Loucy (cell line): ENCODE data around the gene CUX1.

Source experiments
- H2AFZ ChIP-seq: fragments of 200-600 bp; sonication (generic); 2 replicates; pipeline ENCODE4 v1.6.0; 2016; ENCODE audit warnings: antibody characterized with exemption, mild to moderate bottlenecking, low read length, moderate library complexity
- H3F3A ChIP-seq: fragments of 200-600 bp; 2 replicates; pipeline ENCODE4 v1.6.0; 2016; ENCODE audit warnings: antibody characterized with exemption, low read depth, mild to moderate bottlenecking
- H3K27me3 ChIP-seq: fragments of 200-600 bp; sonication (generic); 2 replicates; pipeline ENCODE4 v1.6.1; 2014; ENCODE audit warnings: low read length, mild to moderate bottlenecking; ENCODE audit not compliant: insufficient read depth, poor library complexity, severe bottlenecking
- H3K36me3 ChIP-seq: fragments of 200-600 bp; sonication (generic); 2 replicates; pipeline ENCODE4 v1.6.1; 2016; ENCODE audit warnings: low read length; ENCODE audit not compliant: insufficient read depth
- H3K4me1 ChIP-seq: fragments of 200-600 bp; sonication (generic); 2 replicates; pipeline ENCODE4 v1.5.1; 2014; ENCODE audit warnings: low read length, mild to moderate bottlenecking; ENCODE audit not compliant: insufficient read depth, poor library complexity, severe bottlenecking
- H3K4me2 ChIP-seq: fragments of 200-600 bp; sonication (generic); 2 replicates; pipeline ENCODE4 v1.6.0; 2014; ENCODE audit warnings: antibody characterized with exemption, low read length, low read depth, mild to moderate bottlenecking; ENCODE audit not compliant: poor library complexity, severe bottlenecking
- H3K4me3 ChIP-seq: fragments of 200-600 bp; sonication (generic); 2 replicates; pipeline ENCODE4 v1.5.1; 2014; ENCODE audit warnings: low read length, mild to moderate bottlenecking, mixed read lengths; ENCODE audit not compliant: poor library complexity, severe bottlenecking
- H3K79me2 ChIP-seq: fragments of 200-600 bp; sonication (generic); 2 replicates; pipeline ENCODE4 v1.6.1; 2014; ENCODE audit warnings: low read length; ENCODE audit not compliant: insufficient read depth
- H3K9ac ChIP-seq: fragments of 200-600 bp; sonication (generic); 2 replicates; pipeline ENCODE4 v1.6.0; 2014; ENCODE audit warnings: mild to moderate bottlenecking, low read depth, low read length, moderate library complexity; ENCODE audit not compliant: poor library complexity, severe bottlenecking
- H3K9me2 ChIP-seq: fragments of 200-600 bp; sonication (generic); replicated peaks from 2 replicates; pipeline ENCODE4 v1.6.1; 2016; ENCODE audit warnings: low read depth, low read length, mixed read lengths
- H3K9me3 ChIP-seq: fragments of 200-600 bp; sonication (generic); 2 replicates; pipeline ENCODE4 v1.6.1; 2014; ENCODE audit warnings: mild to moderate bottlenecking, antibody characterized with exemption, low read length, low read depth; ENCODE audit not compliant: insufficient read depth
- H4K20me1 ChIP-seq: fragments of 200-600 bp; sonication (generic); 2 replicates; pipeline ENCODE4 v1.6.0; 2014; ENCODE audit warnings: antibody characterized with exemption, low read length, mild to moderate bottlenecking; ENCODE audit not compliant: insufficient read depth, poor library complexity, severe bottlenecking
- CTCF ChIP-seq: fragments of 200-600 bp; sonication (generic); conservative IDR thresholded peaks from 2 replicates; pipeline ENCODE4 v1.5.1; 2014; ENCODE audit warnings: mild to moderate bottlenecking, antibody characterized with exemption, low read length
- EZH2phosphoT487 ChIP-seq: fragments of 200-600 bp; IDR thresholded peaks from 2 replicates; pipeline ENCODE4 v1.6.1; 2018; ENCODE audit warnings: antibody characterized with exemption, mild to moderate bottlenecking, moderate library complexity, borderline replicate concordance

CUX1 gene

GRCh38 chr7:101905203-101905865, 87.9 kb downstream of the CUX1 start:
- Histone ChIP-seq H3K4me3 (no peak overlapping the region), H3F3A (no peaks in the 10 kb centered on the region), H4K20me1 (peaks cover 74% of the 10 kb centered on the region), H2AFZ (no peak overlapping the region), H3K9ac (no peak overlapping the region), H3K27me3 (no peaks in the 10 kb centered on the region), H3K4me1 (no peaks in the 10 kb centered on the region), H3K4me2 (no peak overlapping the region), H3K9me3 (no peaks in the 10 kb centered on the region), H3K36me3 (no peaks in the 10 kb centered on the region; the same call in 1 of the 2 replicates), H3K9me2 (no peaks in the 10 kb centered on the region), H3K79me2 (peaks cover 98% of the 10 kb centered on the region)
- no peak for TF ChIP-seq EZH2phosphoT487
- TF ChIP-seq CTCF, result no peak

- TF ChIP-seq EZH2phosphoT487 (no peak), CTCF (no peak)
- H3K9me2 ChIP-seq, result no peaks in the 10 kb centered on the region
- H3K79me2 ChIP-seq, result peaks cover 98% of the 10 kb centered on the region
- H3K9ac ChIP-seq, result no peak overlapping the region
- H3K4me2 ChIP-seq, result no peak overlapping the region
- H3K4me1 ChIP-seq, result no peaks in the 10 kb centered on the region
- no peaks in the 10 kb centered on the region for H3F3A ChIP-seq
- no peak overlapping the region for H3K4me3 ChIP-seq
- H3K36me3 ChIP-seq, result no peaks in the 10 kb centered on the region; the same call in 1 of the 2 replicates
- no peaks in the 10 kb centered on the region for H3K9me3 ChIP-seq
- peaks cover 75% of the 10 kb centered on the region for H4K20me1 ChIP-seq
- no peak overlapping the region for H2AFZ ChIP-seq
- no peaks in the 10 kb centered on the region for H3K27me3 ChIP-seq
These were observed 89.1 kb downstream of the CUX1 start for GRCh38 chr7:101906291-101907240.

- TF ChIP-seq EZH2phosphoT487 (no peak), CTCF (no peak)
- Histone ChIP-seq H3K9me3 (no peaks in the 10 kb centered on the region), H3F3A (no peaks in the 10 kb centered on the region), H3K27me3 (no peaks in the 10 kb centered on the region), H3K4me2 (no peak overlapping the region), H4K20me1 (peaks cover 68% of the 10 kb centered on the region), H2AFZ (no peak overlapping the region), H3K36me3 (peaks cover 5% of the 10 kb centered on the region; the same call in 1 of the 2 replicates), H3K4me3 (no peak overlapping the region), H3K79me2 (peaks cover 93% of the 10 kb centered on the region), H3K4me1 (no peaks in the 10 kb centered on the region), H3K9me2 (no peaks in the 10 kb centered on the region), H3K9ac (no peak overlapping the region)
These were observed 93.8 kb downstream of the CUX1 start for GRCh38 chr7:101910991-101911799.
